ENCODE results near the gene OR56B1. TPM values are rescaled to one million over a fixed set of nuclear protein-coding genes. Genes with fewer than 3 reads are reported as not detected.

The OR56B1 gene
- total RNA-seq, 4 donors from 2014 or later, result not detected

DNA sequence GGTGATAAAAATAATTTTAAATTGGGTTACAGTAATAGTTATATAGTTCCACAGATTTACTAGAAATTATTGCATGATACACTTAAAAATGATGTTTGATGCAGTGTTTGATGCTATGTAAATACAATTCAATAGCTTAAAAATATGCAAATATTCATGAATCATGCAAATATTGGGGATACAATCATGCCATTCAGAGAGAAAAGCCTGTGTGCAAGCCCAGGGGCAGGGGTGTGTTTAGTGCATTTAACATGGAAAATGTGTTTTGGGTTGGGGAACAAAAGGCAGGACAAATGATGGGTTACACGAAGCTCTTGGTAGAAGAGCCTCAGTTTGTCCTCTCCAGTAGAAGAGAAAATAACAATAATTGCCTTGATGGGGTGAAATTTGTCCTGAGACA, 40.7 kb upstream of the OR56B1 start:
- 90 to 92% methylated on average over 1 of the region's 1 CpG for WGBS, 2 donors (ENCODE audit: low coverage in 1 of 2)
- no peaks in the 10 kb centered on the region for H3K9me3 ChIP-seq
- H3K4me1 ChIP-seq, result peaks cover 0 to 12% (median 0%) of the 10 kb centered on the region in 4 donors
- no peak overlapping the region for H3K27ac ChIP-seq
- TF ChIP-seq, protein P1, sequence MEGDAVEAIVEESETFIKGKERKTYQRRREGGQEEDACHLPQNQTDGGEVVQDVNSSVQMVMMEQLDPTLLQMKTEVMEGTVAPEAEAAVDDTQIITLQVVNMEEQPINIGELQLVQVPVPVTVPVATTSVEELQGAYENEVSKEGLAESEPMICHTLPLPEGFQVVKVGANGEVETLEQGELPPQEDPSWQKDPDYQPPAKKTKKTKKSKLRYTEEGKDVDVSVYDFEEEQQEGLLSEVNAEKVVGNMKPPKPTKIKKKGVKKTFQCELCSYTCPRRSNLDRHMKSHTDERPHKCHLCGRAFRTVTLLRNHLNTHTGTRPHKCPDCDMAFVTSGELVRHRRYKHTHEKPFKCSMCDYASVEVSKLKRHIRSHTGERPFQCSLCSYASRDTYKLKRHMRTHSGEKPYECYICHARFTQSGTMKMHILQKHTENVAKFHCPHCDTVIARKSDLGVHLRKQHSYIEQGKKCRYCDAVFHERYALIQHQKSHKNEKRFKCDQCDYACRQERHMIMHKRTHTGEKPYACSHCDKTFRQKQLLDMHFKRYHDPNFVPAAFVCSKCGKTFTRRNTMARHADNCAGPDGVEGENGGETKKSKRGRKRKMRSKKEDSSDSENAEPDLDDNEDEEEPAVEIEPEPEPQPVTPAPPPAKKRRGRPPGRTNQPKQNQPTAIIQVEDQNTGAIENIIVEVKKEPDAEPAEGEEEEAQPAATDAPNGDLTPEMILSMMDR (IDR thresholded peaks at IDR 0.05), result no peak
- TF ChIP-seq POLR2A (IDR thresholded peaks at IDR 0.05) (no peak), POLR2AphosphoS5 (IDR thresholded peaks at IDR 0.05) (no peak), EP300 (IDR thresholded peaks at IDR 0.05; ENCODE audit: low read depth) (no peak)
- intact Hi-C loops (cut with DNase I; ENCODE audit: low total_unique reads), result no loop called here
- in situ Hi-C loops (cut with MboI; ENCODE audit: low pct_ligation_motif_present in 1 of 4, low pct_unique_long_range_greater_than_20kb in 1 of 4, low sequenced_read_pairs in 3 of 4), result no loop called here
- H3K27me3 ChIP-seq, result no peaks in the 10 kb centered on the region
- peaks cover 0 to 4% (median 0%) of the 10 kb centered on the region in 4 donors for H3K36me3 ChIP-seq
- H3K4me3 ChIP-seq, result no peak overlapping the region
- DNase-seq, result no peak

DNA sequence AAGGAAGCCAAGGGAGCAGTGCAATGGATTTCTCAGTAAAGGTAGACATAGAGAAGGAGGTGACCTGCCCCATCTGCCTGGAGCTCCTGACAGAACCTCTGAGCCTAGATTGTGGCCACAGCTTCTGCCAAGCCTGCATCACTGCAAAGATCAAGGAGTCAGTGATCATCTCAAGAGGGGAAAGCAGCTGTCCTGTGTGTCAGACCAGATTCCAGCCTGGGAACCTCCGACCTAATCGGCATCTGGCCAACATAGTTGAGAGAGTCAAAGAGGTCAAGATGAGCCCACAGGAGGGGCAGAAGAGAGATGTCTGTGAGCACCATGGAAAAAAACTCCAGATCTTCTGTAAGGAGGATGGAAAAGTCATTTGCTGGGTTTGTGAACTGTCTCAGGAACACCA, 40.0 kb upstream of the OR56B1 start:
- H3K27ac ChIP-seq, result no peak overlapping the region
- TF ChIP-seq POLR2AphosphoS5 (IDR thresholded peaks at IDR 0.05) (no peak), POLR2A (IDR thresholded peaks at IDR 0.05) (no peak), EP300 (IDR thresholded peaks at IDR 0.05; ENCODE audit: low read depth) (no peak)
- TF ChIP-seq, protein P1 (IDR thresholded peaks at IDR 0.05), result no peak
- no peaks in the 10 kb centered on the region for H3K9me3 ChIP-seq
- intact Hi-C loops (cut with DNase I; ENCODE audit: low total_unique reads) (no loop called here), in situ Hi-C loops (cut with MboI; ENCODE audit: low pct_ligation_motif_present in 1 of 4, low pct_unique_long_range_greater_than_20kb in 1 of 4, low sequenced_read_pairs in 3 of 4) (no loop called here)
- peaks cover 0 to 12% (median 0%) of the 10 kb centered on the region in 4 donors for H3K4me1 ChIP-seq
- no peaks in the 10 kb centered on the region for H3K27me3 ChIP-seq
- no peak overlapping the region for H3K4me3 ChIP-seq
- no peak for DNase-seq
- H3K36me3 ChIP-seq, result peaks cover 0 to 4% (median 0%) of the 10 kb centered on the region in 4 donors
- 95% methylated on average over 2 of the region's 2 CpGs; no CpG with 5 or more reads in 1 of the 2 donors for WGBS, 2 donors (ENCODE audit: low coverage in 1 of 2)

DNA sequence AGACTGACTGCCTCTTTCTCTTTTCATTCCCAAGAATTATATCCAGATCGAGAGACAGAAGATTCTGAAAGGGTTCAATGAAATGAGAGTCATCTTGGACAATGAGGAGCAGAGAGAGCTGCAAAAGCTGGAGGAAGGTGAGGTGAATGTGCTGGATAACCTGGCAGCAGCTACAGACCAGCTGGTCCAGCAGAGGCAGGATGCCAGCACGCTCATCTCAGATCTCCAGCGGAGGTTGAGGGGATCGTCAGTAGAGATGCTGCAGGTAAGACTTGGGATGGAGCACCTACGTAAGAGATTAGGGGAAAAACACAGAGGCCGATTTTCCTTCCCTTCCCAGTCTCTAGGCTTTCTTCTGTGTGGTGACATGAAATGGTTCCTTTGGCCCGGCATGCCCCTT, 38.0 kb upstream of the OR56B1 start:
- no peaks in the 10 kb centered on the region for H3K27me3 ChIP-seq
- H3K4me3 ChIP-seq, result no peak overlapping the region
- intact Hi-C loops (cut with DNase I; ENCODE audit: low total_unique reads), result no loop called here
- no peaks in the 10 kb centered on the region for H3K9me3 ChIP-seq
- peaks cover 0 to 4% (median 1%) of the 10 kb centered on the region in 4 donors for H3K36me3 ChIP-seq
- H3K4me1 ChIP-seq, result no peaks in the 10 kb centered on the region
- 93 to 94% methylated on average over 2 to 7 of the region's 7 CpGs for WGBS, 2 donors (ENCODE audit: low coverage in 1 of 2)
- in situ Hi-C loops (cut with MboI; ENCODE audit: low pct_ligation_motif_present in 1 of 4, low pct_unique_long_range_greater_than_20kb in 1 of 4, low sequenced_read_pairs in 3 of 4), result no loop called here
- TF ChIP-seq POLR2AphosphoS5 (IDR thresholded peaks at IDR 0.05), result no peak
- TF ChIP-seq, protein P1 (IDR thresholded peaks at IDR 0.05), result no peak
- DNase-seq, result no peak
- no peak overlapping the region for H3K27ac ChIP-seq

DNA sequence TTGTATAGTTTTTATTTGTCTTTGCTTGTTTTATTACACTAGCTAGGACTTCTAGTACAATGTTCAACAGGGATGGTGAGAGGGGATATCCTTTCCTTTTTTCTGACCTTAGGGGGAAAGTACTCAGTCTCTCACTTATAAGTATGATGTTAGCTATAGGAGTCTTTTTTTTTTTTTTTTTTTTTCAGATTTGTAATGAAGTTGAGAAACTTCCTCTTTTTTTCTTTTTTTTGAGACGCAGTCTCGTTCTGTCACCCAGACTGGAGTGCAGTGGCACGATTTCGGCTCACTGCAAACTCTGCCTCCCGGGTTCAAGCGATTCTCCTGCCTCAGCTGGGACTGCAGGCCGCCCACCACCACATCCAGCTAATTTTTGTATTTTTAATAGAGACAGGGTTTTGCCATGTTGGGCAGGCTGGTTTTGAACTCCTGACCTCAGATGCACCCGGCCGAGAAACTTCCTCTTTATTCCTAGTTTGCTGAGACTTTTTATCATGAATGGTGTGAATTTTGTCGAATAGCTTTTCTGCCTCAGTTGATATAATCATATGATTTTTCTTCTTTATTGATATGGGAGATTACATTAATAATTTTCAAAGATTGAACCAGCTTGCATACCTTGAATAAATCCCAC, 35.7 kb upstream of the OR56B1 start:
- Histone ChIP-seq H3K27me3 (no peaks in the 10 kb centered on the region), H3K4me3 (no peak overlapping the region), H3K9me3 (no peaks in the 10 kb centered on the region), H3K36me3 (peaks cover 0 to 9% (median 1%) of the 10 kb centered on the region in 4 donors), H3K4me1 (no peaks in the 10 kb centered on the region), H3K27ac (no peak overlapping the region)
- TF ChIP-seq EP300 (IDR thresholded peaks at IDR 0.05; ENCODE audit: low read depth) (no peak), POLR2AphosphoS5 (IDR thresholded peaks at IDR 0.05) (no peak), POLR2A (IDR thresholded peaks at IDR 0.05) (no peak)
- TF ChIP-seq, protein P1 (IDR thresholded peaks at IDR 0.05), result no peak
- DNase-seq, result no peak
- 60 to 79% methylated on average over 4 to 10 of the region's 10 CpGs for WGBS, 2 donors (ENCODE audit: low coverage in 1 of 2)
- in situ Hi-C loops (cut with MboI; ENCODE audit: low pct_ligation_motif_present in 1 of 4, low pct_unique_long_range_greater_than_20kb in 1 of 4, low sequenced_read_pairs in 3 of 4), result no loop called here
- intact Hi-C loops (cut with DNase I; ENCODE audit: low total_unique reads), result loop anchor here (5.0 kb wide), 1 partner anchor 948 kb away; no protein-coding TSS in a partner anchor
